Left cardiac atrium (tissue), 4 donors: Measurements from ENCODE around the gene AGBL4. TPM values are rescaled to one million over a fixed set of nuclear protein-coding genes. Genes with fewer than 3 reads are reported as not detected.
A peak's percentile ranks its signal among the peaks of the same experiment; 100 is the strongest.

Experiments
- ATAC-seq, 2 donors: fragments of 200-7000 bp; cut with Tn5 transposase; one replicate each; pipeline ENCODE4 v1.9.1; 2020; ENCODE audit warnings: mild to moderate bottlenecking in 2 of 2, moderate library complexity in 2 of 2
- DNase-seq: peaks from one replicate; pipeline ENCODE4 v3.0.0-alpha.2; 2020
- intact Hi-C, 2 donors: fragments of 100-400 bp; cut with DNase I; formaldehyde crosslinking; loops; one replicate each; pipeline versions ENCODE4 v1.14.1 to v1.15.1; 2022 to 2023
- total RNA-seq, 2 donors: library from RNA; stranded (reverse); fragmentation: NEBNext Ultra II Directional; extraction: Animal tissue kit (Norgen Biotek cat#: 25700); gene quantifications; one replicate each; pipeline ENCODE4 v1.2.1, GENCODE V29; 2021
- donor health status: DM: no; HTN: yes; CAD: no.
- donor health status: DM: no; HTN: yes; CAD: no; lungs with severe emphysema.
- donor health status: DM: yes; HTN: yes; CAD: no.
- donor health status: Dilated cardiomyopathy.

AGBL4 gene
- total RNA-seq, 2 donors from 2014 or later, result 2.5 to 3.1 TPM

- ATAC-seq (peak in 1 of 2 donors; percentile 44), DNase-seq (no peak)
- intact Hi-C loops, result no loop called here
Observed at GRCh38 chr1:48671578-48671977, 1352.2 kb downstream of the AGBL4 start.

- DNase-seq, result no peak
- intact Hi-C loops, result no loop called here
- peak in 1 of 2 donors; percentile 19 for ATAC-seq
Observed at GRCh38 chr1:48670234-48671020, 1353.3 kb downstream of the AGBL4 start.

DNA sequence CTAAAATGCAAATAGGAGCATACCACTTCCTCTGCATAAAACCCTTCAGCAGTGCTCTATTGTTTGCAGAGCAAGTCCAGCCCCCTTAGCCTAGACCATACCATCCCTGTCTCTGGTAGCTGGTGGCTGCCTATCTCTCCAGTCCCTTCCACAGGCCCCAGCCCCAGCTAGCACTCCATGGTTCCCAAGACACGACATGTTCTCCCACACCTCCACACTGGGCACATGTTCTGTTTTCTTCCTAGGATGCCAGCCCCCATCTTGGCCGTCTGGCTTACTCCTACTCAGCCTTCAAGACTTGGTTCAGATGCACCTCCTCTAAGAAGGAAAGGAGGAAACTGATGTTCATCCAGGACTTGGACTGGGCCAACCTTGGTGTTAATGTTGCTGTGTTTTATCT lies 1355.4 kb downstream of the AGBL4 start:
- DNase-seq (no peak), ATAC-seq (no peak)
- intact Hi-C loops, result no loop called here

GRCh38 chr1:48667782-48668181 lies 1356.0 kb downstream of the AGBL4 start:
- ATAC-seq (no peak), DNase-seq (no peak)
- intact Hi-C loops, result no loop called here

DNA sequence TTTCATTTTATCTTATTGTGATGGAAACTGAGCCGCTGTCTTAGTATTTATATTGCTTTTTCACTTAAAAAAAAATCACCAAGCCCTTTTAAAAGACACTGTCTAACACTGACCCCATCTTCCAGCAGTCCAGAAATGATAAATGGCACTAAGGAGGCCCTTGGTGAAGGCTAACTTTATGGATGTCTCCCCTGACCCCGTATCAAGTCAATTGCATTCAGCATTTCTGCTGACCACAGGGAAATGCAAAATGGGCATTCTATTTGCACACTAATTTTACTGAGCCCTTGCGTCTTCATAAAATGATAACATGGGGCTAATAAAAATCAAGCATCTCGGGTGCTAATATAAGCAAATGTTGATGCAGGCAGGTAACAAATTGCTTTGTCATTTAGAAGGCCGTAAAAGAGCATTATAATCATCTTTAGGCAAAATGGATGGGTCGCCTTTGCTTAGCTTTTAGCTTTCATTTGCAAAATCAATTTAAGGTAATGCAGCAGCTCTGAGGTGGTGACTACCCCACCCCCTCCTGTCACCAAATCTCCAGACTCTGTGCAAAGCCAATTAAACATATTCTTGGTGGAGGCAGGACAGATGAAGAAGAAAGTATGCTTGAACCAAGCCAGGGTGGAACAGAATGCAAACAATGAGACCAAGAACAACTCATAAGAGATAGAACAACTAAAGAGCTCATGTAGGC lies 1357.9 kb downstream of the AGBL4 start:
- DNase-seq, result no peak
- ATAC-seq, result no peak
- intact Hi-C loops, result no loop called here

- ATAC-seq (no peak), DNase-seq (no peak)
- intact Hi-C loops, result no loop called here
Observed at GRCh38 chr1:48661726-48662463, 1361.9 kb downstream of the AGBL4 start.

GRCh38 chr1:48659801-48660200 lies 1364.0 kb downstream of the AGBL4 start:
- no peak for DNase-seq
- intact Hi-C loops, result no loop called here
- ATAC-seq, result no peak

DNA sequence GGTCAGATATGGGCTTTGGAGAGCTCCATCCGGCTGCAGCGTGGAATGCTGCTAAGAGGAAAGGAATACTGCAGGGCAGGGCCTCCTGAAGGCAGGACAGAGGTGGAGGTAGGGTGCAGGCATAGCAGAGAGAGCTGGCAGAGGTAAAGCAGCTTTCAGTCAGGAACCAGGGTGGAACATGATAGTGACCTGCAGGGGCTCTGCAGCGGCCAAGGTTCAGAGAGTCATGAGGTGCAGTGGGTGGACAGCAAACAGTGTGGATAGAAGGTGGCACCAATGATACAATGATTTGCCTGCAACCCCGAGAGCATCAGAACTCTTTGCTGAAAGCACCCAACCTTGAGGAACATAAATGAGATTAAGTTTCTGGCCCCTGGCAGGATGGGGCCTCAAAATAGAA lies 1366.3 kb downstream of the AGBL4 start:
- intact Hi-C loops, result no loop called here

GRCh38 chr1:48654606-48655210 lies 1369.0 kb downstream of the AGBL4 start:
- intact Hi-C loops, result no loop called here
- DNase-seq, result no peak
- ATAC-seq, result peak; percentile 54 to 82

More for the DNA sequence above, 1366.3 kb downstream of the AGBL4 start:
- DNase-seq (no peak), ATAC-seq (no peak)

DNA sequence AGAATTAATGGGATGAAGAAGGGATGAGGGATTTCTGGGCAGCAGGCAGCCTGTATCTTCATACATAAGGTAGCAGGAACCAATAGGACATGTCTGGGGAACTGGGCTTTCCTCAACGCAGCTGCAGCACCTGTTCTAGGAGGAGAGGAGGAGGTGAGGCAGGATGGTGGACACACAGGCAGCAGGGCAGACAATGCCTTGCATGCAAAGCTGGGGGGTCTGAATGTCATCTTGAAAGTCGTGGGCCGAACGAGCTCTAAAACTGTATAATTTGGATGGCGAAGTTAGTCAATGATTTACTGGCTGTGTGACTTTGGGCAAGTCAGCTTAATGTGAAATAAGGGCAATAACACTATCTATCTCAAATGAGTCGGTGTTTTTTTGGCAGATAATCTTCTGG lies 1371.4 kb downstream of the AGBL4 start:
- ATAC-seq (no peak), DNase-seq (no peak)
- intact Hi-C loops, result no loop called here

DNA sequence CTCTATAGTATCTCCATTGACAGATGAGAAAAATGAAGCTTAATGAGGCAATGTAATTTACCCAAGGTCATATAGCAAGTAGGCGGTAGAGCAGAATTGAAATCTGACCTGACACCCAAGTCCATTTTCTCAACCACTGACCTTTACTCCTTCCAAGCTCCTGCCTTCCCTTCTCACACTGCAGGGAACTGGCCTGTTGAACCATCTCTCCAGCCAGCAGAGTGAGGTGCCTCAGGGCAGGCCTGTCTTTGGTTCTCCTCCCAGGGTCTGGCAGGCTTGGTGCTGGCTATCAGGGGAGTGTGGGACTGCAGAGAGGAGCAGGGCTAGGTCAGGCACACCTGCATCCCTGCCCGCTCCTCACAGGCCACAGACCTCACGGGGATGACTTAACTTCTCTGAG lies 1373.9 kb downstream of the AGBL4 start:
- intact Hi-C loops, result no loop called here
- ATAC-seq (no peak), DNase-seq (no peak)

- intact Hi-C loops, result no loop called here
- DNase-seq (no peak), ATAC-seq (no peak)
Observed at GRCh38 chr1:48645883-48646282, 1377.9 kb downstream of the AGBL4 start.

- ATAC-seq (no peak), DNase-seq (no peak)
- intact Hi-C loops, result no loop called here
Observed at GRCh38 chr1:48644905-48645605, 1378.7 kb downstream of the AGBL4 start.

DNA sequence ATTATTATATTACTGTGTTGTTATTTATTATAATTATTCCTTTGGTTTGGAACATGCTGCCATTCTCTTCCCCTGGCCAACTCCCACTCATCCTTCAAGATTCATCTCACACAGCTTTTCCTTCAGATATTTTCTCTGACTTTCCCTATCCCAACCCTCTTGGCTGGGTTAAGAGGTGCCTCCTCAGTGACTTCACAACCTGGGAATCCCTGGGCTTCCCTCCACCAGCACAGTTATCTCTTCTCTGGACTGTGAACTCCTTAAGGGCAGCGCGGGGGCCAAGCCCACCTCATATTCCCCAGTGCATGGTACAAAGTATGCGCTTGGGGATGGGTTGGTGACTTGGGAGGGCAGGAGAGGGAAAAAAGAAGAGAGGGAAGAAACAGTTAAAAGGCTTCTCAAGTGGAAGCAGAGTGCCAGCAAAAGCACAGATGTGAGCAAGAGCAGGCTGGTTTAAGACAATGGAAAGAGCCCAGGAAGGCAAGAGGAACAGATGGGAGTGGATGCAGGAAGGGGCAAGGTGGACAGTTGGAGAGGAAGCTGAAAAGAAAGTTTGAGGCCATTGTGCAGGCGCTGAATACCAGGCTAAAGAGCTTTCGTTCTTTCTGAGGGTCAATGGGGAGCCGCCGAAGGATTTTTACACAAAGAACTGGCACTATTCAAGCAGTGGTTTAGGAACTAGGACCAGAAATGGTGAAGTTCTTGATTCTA lies 1379.4 kb downstream of the AGBL4 start:
- intact Hi-C loops, result no loop called here
- DNase-seq, result no peak
- ATAC-seq, result peak in 1 of 2 donors; percentile 76

GRCh38 chr1:48643193-48643592 lies 1380.6 kb downstream of the AGBL4 start:
- intact Hi-C loops, result no loop called here

DNA sequence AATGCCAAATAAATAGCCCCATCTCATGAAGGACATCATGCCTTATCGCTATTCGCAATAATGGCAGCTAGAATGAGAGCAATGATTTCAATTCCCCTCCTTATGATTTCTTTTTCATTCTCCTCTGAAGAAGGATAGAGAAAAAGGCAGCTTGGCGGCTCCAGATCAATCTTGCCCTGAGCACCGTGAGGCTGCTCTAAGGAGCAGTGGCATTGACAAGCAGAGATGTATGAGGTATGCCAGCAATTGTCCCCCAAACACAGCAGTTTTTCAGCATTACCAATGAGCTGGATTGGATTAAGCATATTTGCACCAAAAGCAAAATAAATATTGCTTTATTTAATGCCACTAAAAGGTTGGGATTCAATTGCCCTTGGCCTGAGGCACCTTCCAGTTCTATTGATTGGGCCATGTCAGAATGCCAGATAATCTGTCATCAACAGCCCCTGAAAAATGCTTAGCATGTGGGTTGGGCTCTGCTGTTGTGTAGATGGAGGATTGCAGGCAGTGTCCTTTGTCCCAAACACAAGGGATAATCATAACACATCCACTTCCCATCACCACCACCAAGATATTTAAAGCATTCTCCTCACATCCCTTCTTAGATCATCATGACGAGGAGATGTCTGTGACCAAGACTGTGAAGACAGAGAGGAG lies 1382.8 kb downstream of the AGBL4 start:
- DNase-seq (no peak), ATAC-seq (no peak)
- intact Hi-C loops, result no loop called here

More at GRCh38 chr1:48643193-48643592, 1380.6 kb downstream of the AGBL4 start:
- ATAC-seq (no peak), DNase-seq (no peak)

DNA sequence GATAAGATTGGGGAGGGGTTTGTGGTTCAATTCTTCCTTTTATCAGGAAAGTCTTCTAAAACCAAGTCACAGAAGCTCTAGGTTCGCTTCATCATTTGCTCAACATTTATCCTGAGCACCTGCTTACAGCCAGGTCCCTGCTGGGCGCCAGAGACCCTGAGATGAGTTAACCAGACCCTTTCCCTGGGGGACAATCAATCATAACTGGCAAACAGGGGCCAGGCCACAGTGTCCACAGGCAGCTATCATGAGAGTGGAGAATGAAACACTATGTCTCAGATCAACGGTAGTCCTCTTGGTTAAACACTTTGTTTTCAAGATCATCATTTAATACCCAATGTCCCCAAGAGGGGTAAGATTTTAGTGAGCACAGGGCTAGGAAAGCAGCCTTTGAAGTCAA lies 1393.9 kb downstream of the AGBL4 start:
- DNase-seq (no peak), ATAC-seq (no peak)
- intact Hi-C loops, result no loop called here

- ATAC-seq (no peak), DNase-seq (no peak)
- intact Hi-C loops, result no loop called here
Observed at GRCh38 chr1:48627486-48627885, 1396.3 kb downstream of the AGBL4 start.
